ENCODE measurements around the gene FANCB.
A peak's percentile ranks its signal among the peaks of the same experiment; 100 is the strongest.

FANCB gene

GRCh38 chrX:14872851-14873675, at the start of gene FANCB, which contains the start of gene MOSPD2:
FANCB (minus strand) TSS chrX:14873069; CDS start chrX:14865510, 7,559 bp downstream.
MOSPD2 (plus strand) TSS chrX:14873421; CDS start chrX:14873529, 108 bp downstream.
- peak; percentile 94 for DNase-seq (ENCODE audit: low spot score)

- peak; percentile 79 for DNase-seq (ENCODE audit: low spot score)
These were observed 49.6 kb upstream of the FANCB start for GRCh38 chrX:14922437-14922836.

GRCh38 chrX:14920196-14920595, 47.3 kb upstream of the FANCB start:
- peak; percentile 34 for DNase-seq (ENCODE audit: low spot score)

- no peak for DNase-seq (ENCODE audit: low spot score)
These were observed 46.5 kb upstream of the FANCB start for GRCh38 chrX:14919407-14919806.

- peak; percentile 11 for DNase-seq (ENCODE audit: low spot score)
These were observed 43.3 kb upstream of the FANCB start for GRCh38 chrX:14916017-14916674.

GRCh38 chrX:14915596-14915995, 42.7 kb upstream of the FANCB start:
- DNase-seq (ENCODE audit: low spot score) = no peak

- no peak for DNase-seq (ENCODE audit: low spot score)
These were observed 40.4 kb upstream of the FANCB start for GRCh38 chrX:14913241-14913640.

- DNase-seq (ENCODE audit: low spot score) = no peak
These were observed 31.0 kb upstream of the FANCB start for GRCh38 chrX:14903891-14904290.

GRCh38 chrX:14902537-14902936, 29.7 kb upstream of the FANCB start:
- no peak for DNase-seq (ENCODE audit: low spot score)

GRCh38 chrX:14899607-14900006, 26.7 kb upstream of the FANCB start:
- peak; percentile 19 for DNase-seq (ENCODE audit: low spot score)

- no peak for DNase-seq (ENCODE audit: low spot score)
These were observed 24.2 kb upstream of the FANCB start for GRCh38 chrX:14897042-14897441.

- no peak for DNase-seq (ENCODE audit: low spot score)
These were observed 23.4 kb upstream of the FANCB start for GRCh38 chrX:14896273-14896672.

GRCh38 chrX:14886252-14886651, 13.4 kb upstream of the FANCB start:
- DNase-seq (ENCODE audit: low spot score) = no peak

GRCh38 chrX:14884714-14885113, 11.8 kb upstream of the FANCB start:
- no peak for DNase-seq (ENCODE audit: low spot score)

- no peak for DNase-seq (ENCODE audit: low spot score)
These were observed 11.0 kb upstream of the FANCB start for GRCh38 chrX:14883826-14884225.

GRCh38 chrX:14875624-14876023, 2.8 kb upstream of the FANCB start:
- DNase-seq (ENCODE audit: low spot score) = no peak

GRCh38 chrX:14873676-14874049, 794 bp upstream of the FANCB start:
- DNase-seq (ENCODE audit: low spot score) = no peak

GRCh38 chrX:14872355-14872754, 514 bp downstream of the FANCB start:
- DNase-seq (ENCODE audit: low spot score) = no peak

- no peak for DNase-seq (ENCODE audit: low spot score)
These were observed 1.1 kb downstream of the FANCB start for GRCh38 chrX:14871767-14872166.

GRCh38 chrX:14865201-14865600, 7.7 kb downstream of the FANCB start:
- DNase-seq (ENCODE audit: low spot score) = peak; percentile 9

GRCh38 chrX:14864631-14865030, 8.2 kb downstream of the FANCB start:
- no peak for DNase-seq (ENCODE audit: low spot score)

- DNase-seq (ENCODE audit: low spot score) = no peak
These were observed 21.3 kb downstream of the FANCB start for GRCh38 chrX:14851526-14851925.

- no peak for DNase-seq (ENCODE audit: low spot score)
These were observed 29.2 kb downstream of the FANCB start for GRCh38 chrX:14843666-14844065.

All from AG20443 (cell line).